ENCODE results near the gene NSD2.
"Not testable (repeated sequence)": the region's sequence is repeated elsewhere in the genome, so short reads cannot be mapped to it uniquely, and the experiment has no call there.

NSD2 gene

GRCh38 chr4:1987721-1988326, 116.6 kb downstream of the NSD2 start:
- DNase-seq, result no peak

GRCh38 chr4:1988327-1988724, 117.1 kb downstream of the NSD2 start:
- DNase-seq, result no peak

DNA sequence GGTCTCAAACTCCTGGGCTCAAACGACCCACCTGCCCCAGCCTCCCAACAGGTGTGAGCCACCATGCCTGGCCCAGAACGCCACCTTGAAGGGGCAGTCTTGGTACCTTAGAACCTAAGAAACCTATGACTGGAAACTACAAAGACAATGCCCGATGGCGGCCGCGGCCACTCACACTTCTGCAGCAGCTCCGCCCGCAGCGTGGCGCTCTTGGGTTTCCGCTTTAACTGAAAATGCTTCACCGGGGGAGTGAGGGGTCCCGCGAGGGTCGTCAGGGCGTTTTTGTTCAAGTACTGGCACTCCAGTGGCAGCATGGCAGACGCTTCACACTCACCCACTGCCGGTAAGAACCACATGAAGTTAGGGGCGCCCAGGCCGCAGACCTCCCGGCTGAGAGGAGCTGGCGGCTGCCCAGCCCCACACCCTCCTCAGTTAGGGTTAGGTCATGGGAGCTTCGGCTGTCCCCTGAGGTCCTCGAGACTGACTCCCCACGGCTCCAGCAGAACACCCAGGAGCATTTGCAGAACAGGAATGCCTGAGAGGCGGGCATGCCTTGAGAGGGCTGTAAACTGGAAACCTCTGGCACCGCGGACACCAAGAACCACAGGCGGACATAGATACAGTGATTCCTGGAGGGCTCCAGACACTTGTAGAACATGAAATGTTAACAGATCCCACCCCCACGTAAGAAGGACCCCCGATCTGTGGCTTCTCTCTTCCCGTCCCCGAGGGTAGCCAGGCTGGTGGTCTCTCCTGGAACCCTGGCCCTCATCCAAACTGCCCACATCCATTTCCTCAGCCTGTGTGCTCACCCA, 118.5 kb downstream of the NSD2 start:
- no peak for DNase-seq

DNA sequence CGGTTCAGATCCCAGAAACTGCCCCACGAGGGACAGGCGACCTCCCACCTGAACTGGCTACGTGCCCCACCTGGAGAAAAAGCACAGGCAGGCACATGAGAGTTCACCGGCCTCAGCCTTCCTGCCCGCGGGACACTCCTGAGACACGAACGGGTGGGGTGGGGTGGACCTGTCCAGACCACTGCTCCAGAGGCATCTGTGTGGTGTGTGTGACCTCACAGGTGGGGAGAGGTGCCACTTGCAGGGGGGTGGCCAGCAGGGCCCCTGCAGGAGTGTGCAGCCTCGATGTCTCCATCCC, 119.1 kb downstream of the NSD2 start:
- DNase-seq, result no peak

GRCh38 chr4:1990676-1991075, 119.5 kb downstream of the NSD2 start:
- DNase-seq, result no peak

GRCh38 chr4:1991087-1991486, 119.9 kb downstream of the NSD2 start:
- no peak for DNase-seq

DNA sequence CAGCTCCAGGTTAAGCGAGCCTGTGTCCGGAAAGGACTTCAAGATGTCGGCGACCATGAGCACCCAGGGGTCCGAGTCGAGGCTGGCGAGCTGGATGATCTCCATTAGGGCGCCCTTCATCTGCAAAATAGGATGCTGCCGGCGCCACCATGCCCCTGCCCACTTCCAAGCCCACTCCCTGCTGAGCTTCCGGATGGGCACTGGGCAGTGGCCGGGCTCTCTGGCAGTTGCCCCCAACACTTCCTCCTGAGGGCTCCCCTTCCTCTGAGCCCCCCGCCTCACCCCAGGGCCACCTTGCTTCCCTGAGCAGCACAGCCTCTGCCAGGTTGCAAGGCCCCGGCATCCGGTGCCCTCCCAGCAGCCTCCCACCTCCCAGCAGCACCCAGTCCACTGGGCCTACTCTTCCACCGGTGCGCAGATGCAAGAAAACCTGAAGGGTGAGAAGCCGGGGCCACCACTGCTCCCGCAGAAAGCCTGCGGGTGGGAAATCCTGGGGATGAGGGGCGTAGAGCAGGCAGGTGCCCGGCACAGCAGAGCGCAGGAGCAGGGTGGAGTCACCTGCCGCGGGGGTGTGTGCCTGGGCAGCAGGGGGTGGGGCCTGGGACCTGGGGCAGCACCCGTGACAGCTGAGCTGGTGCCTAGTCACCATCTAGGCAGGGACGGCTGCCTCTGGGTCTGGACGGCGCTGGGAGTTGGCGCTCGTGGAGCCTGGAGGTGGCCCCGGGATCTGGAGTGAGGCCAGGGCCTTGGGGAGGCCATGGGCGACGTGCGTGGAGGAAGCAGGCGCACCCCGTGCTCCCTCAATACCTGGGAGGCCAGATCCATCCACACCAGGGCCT, 120.6 kb downstream of the NSD2 start:
- no peak for DNase-seq

DNA sequence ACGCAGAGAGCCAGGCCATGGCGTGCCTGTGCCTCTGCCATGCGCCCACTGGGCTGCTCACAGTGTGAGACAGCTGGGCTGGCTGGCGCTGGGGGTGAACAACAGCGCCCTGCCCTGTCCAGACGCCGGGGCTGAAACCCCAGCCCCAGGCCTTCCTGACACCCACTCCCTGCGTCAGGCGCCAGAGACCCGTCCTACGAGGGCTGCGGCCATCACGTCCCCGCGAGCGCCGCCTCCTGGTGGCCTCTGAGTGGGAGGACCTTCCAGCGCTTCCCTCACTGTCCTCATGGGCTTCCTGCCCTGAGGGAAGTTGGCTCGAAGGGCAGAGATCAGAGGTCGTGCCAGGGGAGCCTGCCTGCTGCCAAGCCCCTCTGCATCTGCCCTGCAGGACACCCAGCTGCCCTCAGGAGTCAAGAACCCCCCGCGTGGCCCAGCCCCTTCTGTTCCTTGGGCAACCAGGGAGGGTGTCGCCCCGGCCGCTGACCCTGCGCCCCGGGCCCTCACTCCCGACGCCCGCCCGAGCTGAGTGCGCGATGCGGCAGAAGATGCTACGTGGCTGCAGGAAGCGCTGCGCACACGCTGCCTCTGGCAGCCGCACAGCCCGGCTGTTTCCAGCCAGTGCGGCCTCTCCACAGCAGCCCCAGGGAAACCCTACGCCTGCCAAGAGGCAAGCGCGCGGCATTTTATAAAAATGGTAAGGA, 121.4 kb downstream of the NSD2 start:
- DNase-seq, result no peak

GRCh38 chr4:1993169-1993516, 122.0 kb downstream of the NSD2 start:
- no peak for DNase-seq

DNA sequence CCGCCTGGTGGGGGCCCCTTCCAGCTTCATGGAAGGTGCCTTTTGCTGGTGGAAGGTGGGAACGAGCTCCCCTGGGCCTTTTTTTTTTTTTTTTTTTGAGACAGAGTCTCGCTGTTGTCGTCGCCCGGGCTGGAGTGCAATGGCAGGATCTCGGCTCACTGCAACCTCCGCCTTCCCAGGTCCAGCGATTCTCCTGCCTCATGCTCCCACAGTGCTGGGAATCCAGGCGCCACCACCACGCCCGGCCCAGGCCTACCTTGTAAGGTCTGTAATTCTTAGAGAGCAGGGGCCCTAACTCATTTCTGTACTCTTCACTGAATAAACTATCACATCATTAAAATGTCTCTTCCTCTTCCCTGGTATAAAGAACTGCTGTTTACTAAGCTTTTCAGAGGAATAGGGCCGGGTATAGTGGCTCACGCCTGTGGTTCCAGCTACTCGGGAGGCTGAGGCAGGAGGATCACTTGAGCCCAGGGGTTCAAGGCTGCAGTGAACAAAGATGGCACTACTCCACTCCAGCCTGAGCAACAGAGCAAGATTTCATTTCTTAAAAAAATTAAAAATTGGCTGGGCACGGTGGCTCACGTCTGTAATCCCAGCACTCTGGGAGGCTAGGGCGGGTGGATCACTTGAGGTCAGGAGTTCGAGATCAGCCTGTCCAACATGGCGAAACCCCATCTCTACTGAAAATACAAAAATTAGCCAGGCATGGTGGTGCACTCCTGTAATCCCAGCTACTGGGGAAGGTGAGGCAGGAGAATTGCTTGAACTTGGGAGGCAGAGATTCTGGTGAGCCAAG, 122.7 kb downstream of the NSD2 start:
- not testable (repeated sequence) for DNase-seq

GRCh38 chr4:1994938-1995337, 123.7 kb downstream of the NSD2 start:
- DNase-seq, result no peak

GRCh38 chr4:1996866-1997611, 125.8 kb downstream of the NSD2 start:
- no peak for DNase-seq

DNA sequence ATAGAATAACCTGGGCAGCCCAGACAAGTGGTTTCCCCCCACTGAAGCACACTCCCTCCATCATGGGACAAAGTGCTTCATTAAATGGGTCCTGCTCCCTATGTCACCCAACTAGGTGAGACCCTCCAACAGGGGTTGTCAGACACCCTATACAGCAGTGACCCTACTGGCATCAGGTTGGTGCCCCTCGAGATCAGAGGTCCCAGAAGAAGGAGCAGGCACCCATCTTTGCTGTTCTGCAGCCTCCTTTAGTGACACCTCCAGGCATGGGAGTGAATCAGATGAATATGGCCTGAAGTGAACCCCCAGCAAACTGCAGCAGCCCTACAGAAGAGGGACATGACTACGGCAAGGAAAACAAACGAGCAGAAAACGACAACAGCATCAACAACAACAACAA, 126.5 kb downstream of the NSD2 start:
- DNase-seq, result no peak

DNA sequence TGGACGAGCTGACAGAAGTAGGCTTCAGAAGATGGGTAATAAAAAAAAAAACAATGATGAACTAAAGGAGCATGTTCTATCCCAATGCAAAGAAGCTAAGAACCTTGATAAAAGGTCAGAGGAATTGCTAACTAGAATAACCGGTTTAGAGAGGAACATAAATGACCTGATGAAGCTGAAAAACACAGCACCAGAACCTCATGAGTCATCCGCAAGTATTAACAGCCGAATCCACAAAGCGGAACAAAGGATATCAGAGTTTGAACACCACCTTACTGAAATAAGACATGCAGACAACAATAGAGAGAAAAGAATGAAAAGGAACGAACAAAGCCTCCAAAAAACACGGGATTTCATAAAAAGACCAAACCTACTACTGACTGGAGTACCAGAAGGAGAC, 127.1 kb downstream of the NSD2 start:
- DNase-seq, result no peak

DNA sequence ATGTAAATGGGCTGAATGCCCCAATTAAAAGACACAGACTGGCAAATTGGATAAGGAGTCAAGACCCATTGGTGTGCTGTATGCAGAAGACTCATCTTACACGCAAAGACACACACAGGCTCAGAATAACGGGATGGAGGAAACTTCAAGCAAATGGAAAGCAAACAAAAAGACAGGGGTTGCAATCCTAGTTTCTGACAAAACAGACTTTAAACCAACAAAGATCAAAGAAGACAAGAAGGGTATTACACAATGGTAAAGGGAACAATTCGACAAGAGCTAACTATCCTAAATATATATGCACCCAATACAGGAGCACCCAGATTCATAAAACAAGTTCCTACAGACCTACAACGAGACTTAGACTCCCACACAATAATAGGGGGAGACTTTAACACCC, 128.1 kb downstream of the NSD2 start:
- not testable (repeated sequence) for DNase-seq

DNA sequence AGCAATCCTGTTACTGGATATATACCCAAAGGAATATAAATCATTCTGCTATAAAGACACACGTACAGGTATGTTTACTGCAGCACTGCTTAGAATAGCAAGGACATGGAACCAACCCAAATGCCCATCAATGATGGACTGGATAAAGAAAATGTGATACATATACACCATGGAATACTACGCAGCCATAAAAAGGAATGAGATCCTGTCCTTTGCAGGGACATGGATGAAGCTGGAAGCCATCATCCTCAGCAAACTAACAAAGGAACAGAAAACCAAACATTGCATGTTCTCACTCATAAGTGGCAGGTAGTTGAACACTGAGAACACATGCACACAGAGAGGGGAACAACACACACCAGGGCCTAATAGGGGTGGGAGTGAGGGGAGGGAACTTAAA, 132.2 kb downstream of the NSD2 start:
- not testable (repeated sequence) for DNase-seq

DNA sequence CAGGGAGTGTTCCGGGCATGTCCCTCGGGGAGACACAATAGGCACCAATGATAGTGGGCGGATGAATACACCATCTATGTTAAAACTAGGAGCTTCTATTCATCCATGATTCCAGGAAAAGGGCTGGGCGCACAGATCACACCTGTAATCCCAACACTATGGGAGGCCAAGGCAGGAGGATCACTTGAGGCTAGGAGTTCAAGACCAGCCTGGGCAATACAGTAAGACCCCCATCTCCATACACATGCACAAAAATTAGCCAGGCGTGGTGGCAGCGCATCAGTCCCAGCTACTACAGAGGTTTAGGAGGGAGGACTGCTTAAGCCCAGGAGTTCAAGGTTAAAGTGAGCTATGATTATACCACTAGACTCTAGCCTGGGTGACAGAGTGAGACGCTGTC, 135.2 kb downstream of the NSD2 start:
- DNase-seq, result no peak

DNA sequence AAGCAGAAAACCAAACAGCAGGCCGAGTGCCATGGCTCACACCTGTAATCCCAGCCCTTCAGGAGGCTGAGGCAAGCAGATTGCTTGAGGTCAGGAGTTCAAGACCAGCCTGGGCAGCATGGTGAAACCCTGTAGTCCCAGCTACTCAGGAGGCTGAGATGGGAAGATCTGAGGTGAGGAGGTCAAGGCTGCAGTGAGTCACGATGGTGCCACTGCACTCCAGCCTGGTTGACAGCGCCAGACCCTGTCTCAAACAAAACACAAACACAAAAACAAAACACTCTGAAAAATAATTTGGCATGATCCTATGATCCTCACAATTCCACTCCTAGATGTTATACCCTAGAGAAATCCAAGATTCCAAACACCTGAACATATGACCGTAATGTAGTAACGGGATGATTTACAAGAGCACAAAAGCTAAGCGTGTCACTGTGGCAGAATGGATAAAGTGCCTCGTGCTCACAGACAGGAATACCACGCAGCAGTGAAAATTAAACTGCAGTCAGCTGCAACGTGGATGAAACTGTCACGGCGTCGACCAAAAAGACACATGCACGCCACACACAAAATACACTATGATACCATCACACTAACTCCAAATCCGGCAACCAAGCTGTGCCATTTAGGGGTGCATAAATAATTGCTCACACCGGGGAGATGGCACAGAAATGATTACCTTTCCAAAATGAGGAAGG, 135.9 kb downstream of the NSD2 start:
- no peak for DNase-seq

DNA sequence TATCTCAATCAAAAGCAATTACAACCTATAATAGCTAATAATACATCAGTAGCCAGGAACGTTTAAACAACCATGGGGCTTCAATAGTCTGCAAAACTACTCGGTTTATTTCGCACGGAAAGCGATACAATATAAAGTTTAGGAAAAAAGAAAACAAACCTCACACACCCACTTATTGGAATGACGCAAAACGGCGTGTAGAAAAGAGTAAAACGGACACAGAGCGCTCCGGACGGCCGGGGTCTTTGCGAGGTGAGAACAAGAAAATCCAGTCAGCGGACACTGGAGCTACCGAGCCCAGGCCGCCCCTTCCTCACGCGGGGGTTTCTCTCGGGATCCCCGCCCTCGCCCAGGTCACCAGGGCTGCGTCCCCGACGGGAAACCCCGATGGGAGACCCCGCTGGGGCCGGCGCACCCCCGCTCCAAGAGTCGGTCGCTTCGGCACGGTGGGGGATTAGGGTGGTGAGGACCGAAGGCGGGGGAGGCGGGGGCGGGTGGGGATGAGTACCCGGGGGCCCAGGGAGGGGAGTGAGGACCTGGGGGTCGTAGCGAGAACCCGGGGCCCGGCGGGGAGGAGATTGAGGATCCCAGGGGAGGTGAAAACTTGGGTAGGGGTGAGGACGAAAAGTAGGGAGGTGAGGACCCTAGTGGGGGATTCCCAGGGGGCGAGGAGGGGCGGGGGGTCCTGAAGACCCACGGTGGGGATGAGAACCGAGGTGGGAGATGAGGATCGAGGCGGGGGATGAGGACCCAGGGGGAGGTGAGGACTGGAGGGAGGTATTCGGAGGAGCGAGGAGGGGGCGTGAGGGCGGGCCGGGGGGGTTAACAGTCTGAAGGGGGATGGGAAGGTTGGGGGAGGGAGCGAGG, 136.8 kb downstream of the NSD2 start:
- DNase-seq, result no peak

GRCh38 chr4:2008671-2008920, 137.4 kb downstream of the NSD2 start:
- DNase-seq, result no peak
